GM06990 (cell line): ENCODE results near the gene ADAT2.

Experiments
- DNase-seq: peaks from one replicate; pipeline ENCODE4 v3.0.0-alpha.2; 2011; ENCODE audit not compliant: insufficient read length; ENCODE audit errors: extremely low read depth
- H3K27me3 ChIP-seq: replicated peaks from 2 replicates; pipeline ENCODE4 v1.6.0; 2011; ENCODE audit warnings: low read length; ENCODE audit not compliant: control insufficient read depth, insufficient read depth
- H3K36me3 ChIP-seq: 2 replicates; pipeline ENCODE4 v1.5.1; 2011; ENCODE audit warnings: low read length; ENCODE audit not compliant: control insufficient read depth, insufficient read depth
- H3K4me3 ChIP-seq: replicated peaks from 2 replicates; pipeline ENCODE4 v1.5.1; 2011; ENCODE audit warnings: low read depth, mild to moderate bottlenecking, control low read depth, low read length
- CTCF ChIP-seq: IDR thresholded peaks from 2 replicates; pipeline ENCODE4 v1.5.1; 2011; ENCODE audit warnings: low read length, control low read depth, mild to moderate bottlenecking, inconsistent platforms; ENCODE audit not compliant: insufficient read depth, poor library complexity, severe bottlenecking

ADAT2 gene

GRCh38 chr6:143402721-143403336 lies 47.7 kb downstream of the ADAT2 start:
- Histone ChIP-seq H3K27me3 (no peaks in the 10 kb centered on the region), H3K4me3 (no peak overlapping the region), H3K36me3 (no peaks in the 10 kb centered on the region)
- no peak for TF ChIP-seq CTCF
- DNase-seq: no peak

- no peak for DNase-seq
- no peaks in the 10 kb centered on the region for H3K27me3 ChIP-seq
- TF ChIP-seq CTCF: no peak
- no peak overlapping the region for H3K4me3 ChIP-seq
- no peaks in the 10 kb centered on the region for H3K36me3 ChIP-seq
Observed at GRCh38 chr6:143401636-143402370, 48.7 kb downstream of the ADAT2 start.

GRCh38 chr6:143401068-143401446 lies 49.4 kb downstream of the ADAT2 start:
- H3K36me3 ChIP-seq: no peaks in the 10 kb centered on the region
- H3K4me3 ChIP-seq: no peak overlapping the region
- TF ChIP-seq CTCF: no peak
- no peaks in the 10 kb centered on the region for H3K27me3 ChIP-seq
- no peak for DNase-seq

GRCh38 chr6:143400258-143401067 lies 50.0 kb downstream of the ADAT2 start:
- DNase-seq: no peak
- H3K36me3 ChIP-seq: no peaks in the 10 kb centered on the region
- no peak for TF ChIP-seq CTCF
- no peak overlapping the region for H3K4me3 ChIP-seq
- no peaks in the 10 kb centered on the region for H3K27me3 ChIP-seq

GRCh38 chr6:143399775-143400174 lies 50.7 kb downstream of the ADAT2 start:
- Histone ChIP-seq H3K4me3 (no peak overlapping the region), H3K36me3 (no peaks in the 10 kb centered on the region), H3K27me3 (no peaks in the 10 kb centered on the region)
- no peak for TF ChIP-seq CTCF
- no peak for DNase-seq
